Stimulated activated CD8-positive, alpha-beta memory T cell treated with anti-CD3 and anti-CD28 coated beads, Interleukin-2, amount 100 ng/mL, for 48 hours (primary cell): Measurements from ENCODE around the gene OSBPL2.

Experiments used
- DNase-seq, 2 donors: peaks; one replicate each; pipeline ENCODE4 v3.0.0-alpha.2; 2020; ENCODE audit warnings: low read depth in 2 of 2

Gene OSBPL2

DNA sequence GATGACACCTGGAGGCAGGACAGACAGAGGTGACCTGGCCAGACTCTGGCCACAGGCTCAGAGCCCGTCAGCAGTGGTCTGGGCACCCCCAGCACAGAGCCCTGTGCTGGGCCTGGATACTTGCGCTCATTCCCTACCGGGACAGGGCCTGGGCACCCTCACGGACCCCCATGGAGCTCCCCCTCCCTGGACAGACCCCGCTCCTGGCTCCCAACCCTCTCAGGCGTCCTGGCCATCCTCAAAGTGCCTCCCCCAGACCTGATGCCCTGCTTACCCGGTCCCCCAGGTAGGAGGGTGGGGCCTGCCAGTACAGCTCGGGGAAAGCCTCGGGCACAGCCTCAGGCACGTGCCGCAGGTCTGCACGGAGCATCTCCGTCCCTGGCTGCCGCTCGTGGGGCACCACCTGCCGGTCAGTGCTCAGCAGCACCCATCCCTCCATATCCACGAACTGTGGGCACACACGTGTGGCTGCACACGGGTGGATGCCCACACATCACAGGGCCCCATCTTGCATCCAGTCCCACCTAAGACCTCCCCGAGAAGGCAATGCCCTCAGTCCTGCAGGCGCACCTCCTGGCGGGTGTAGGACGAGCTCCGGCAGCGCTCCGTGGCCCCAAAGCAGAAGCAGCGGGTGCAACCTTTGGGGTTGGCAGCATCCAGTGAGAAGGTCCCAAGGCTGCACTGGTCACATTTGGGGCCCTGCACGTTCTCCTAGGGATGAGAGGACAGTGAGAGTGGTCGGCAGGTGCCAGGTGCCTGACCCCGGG, 88.8 kb downstream of the OSBPL2 start:
- DNase-seq = no peak

DNA sequence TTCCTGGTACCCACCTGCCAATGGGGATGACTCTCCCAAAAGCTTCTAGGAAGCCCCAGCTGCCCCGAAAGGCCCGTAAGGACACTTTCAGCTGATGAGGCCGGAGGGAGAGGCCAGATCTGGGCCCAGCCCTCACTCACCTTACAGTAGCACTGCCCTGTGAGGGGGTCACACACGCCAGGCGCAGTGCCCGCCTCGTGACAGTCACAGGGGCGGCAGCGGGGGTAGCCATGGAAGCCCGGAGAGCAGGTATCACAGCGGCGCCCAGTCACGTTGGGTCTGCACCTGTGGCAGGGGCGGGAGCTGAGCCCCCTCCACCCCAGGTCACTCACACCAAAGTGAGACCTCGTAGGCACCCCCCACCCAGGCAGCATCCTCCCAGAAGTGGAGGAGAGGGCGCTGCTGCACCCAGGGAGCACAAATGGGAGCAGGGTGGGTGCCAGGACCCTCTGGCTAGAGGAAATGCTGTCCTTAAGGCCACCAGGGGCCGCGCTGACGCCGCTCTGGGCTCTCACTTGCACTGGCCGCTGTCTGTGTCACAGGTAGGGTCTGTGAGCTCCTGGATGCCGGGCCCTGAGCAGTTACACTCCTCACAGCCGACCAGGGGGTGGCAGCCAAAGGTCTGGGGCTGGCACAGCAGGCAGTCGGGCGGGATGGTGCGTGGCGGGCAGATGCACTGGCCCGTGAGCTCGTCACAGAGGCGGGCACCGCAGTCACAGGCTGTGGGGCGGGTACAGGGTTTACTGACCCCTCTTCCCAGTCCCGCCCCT, 89.6 kb downstream of the OSBPL2 start:
- DNase-seq = no peak

DNA sequence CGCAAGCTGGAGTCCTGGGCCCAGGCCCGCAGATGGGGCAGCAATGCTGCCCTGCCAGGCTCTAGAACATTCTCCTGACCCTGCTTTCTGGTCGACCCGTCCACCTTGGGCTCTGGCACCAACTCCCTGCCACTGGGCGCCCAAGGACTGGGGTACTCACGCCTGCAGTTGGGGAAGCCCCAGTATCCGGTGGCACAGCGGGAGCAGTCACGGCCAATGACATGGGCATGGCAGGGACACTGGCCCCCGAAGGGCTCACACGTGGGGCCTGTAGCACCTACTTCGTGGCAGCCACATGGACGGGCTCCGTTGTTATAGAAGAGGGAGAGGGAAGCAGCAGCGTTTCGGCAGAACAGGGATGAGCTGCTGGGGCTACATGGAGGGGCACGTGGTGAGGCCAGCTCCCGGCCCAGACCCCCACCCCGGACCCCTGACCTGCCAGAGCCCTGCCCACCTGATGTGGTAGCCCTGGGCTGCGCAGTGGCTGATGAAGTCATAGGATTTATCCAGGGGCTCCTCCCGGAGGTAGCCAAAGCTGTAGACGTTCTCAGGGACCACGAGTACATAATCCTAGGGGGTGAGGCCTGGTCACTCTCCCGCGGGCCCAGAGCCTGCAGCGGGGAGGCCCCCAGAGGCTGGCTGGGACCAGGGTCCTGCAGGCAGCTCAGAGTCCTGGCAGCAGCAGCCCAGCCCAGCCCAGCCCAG, 90.5 kb downstream of the OSBPL2 start:
- DNase-seq = no peak

DNA sequence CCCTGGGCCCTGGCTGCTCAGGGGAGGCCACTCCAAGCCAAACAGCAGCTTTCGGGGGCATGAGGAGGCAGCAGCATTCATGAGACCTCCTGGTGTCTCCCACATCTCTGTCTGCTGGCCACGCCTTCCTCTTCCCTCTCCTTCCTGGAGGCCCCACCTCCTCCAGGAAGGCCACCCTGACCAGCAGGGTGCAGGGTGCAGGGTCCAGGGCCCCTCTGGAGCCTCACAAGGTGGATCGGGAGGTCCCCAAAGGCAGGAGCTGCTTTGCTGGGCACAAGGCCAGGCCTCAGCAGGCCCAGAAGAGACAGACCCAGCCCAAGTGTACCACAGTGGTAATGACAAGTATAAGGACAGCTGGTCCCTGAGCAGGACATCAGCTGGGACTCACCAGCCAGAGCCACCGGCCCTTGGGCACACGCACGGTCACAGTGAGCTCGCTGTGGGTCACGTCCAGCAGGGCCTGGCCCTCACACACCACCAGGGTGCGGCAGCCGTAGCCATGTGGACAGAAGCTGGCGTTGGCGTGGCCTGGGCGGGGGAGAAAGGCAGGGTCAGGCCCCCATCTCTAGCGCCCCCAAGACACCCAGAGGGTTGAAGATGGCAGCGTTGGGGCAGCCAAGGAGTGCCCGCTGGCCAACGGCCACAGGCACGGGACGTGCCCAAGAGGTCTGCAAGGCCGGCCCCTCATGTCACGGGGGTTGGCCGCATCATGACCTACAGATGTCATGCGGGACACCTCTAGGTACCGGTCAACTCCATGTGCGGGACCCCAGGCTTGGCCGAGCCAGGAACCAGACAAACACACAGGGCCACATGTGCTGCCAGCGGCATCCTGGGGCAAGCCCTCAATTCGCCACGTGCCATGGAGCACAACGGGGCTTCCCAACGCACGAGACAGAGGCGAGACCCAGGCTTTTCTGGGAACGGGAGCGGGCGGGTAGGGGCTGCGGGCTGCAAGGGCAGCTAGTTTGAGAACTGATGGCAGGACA, 91.4 kb downstream of the OSBPL2 start:
- no peak for DNase-seq

DNA sequence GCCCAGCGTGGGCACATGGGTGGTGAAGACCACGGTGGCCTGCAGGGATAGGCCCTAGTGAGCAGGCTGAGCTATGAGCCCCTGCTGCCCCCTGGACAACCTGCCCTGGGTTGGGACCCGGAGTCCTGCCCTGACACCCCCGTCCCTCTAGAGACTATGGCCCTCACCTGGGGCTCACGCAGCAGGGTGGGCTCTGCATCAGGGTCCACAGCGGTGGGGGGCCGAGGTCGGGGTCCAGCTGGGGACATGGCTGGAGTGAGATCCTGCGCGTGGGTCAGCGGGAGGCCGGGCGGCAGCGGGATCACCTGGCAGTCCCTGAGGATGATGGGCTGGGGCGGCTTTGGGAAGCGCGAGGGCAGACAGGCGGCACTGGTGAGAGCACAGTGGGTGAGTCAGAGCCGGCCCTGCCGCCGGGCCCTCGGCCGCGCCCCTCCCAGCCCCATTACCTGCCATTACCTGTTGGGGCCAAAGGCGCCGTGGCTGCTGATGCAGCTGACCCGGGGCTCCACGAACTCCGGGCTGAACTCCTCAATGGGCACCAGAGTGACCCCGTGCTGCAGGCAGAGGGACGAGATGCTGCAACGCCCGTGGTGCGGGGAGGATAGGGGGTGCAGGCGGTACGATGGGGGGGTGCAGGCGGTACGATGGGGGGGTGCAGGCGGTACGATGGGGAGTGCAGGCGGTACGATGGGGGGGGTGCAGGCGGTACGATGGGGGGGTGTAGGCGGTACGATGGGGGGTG, 92.4 kb downstream of the OSBPL2 start:
- no peak for DNase-seq

DNA sequence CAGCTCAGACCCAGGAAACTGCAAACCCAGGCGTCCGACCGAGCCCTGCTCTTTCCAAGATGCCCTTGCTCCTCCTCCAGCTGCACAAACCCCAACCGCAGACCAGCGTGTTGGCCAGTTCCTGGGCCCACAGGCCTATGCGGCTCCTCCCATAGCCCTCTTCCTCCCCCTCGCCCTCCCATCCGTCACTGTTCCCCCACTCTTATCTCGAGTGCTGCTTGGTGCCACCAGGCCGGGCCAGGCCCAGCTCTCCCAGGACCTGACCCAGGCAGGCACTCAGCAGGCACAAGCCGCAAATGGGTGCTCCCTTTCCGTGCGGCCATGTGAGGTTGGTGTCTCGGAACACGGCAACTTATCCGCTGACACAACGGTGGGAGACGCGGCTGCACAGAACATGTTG, 93.0 kb downstream of the OSBPL2 start:
- DNase-seq = no peak

DNA sequence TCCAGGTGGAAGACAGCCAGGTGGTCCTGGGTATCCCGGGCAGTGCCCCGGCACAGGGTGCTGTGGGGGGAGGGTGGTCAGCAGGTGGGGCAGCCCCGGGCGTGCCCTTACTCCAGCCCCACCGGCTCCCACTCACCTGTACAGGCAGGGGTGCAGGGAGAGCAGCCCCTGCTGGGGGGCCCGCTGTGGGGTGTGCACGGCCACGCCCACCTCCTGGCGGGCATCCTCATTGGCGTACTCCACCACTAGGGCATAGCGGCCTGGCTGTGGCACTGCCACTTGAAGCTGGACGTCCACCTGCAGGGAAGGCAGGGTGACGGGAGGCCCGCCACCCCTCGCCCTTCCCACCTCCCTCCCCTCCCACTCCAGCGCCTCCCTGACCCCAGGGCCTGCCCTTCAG, 94.1 kb downstream of the OSBPL2 start:
- DNase-seq = no peak

DNA sequence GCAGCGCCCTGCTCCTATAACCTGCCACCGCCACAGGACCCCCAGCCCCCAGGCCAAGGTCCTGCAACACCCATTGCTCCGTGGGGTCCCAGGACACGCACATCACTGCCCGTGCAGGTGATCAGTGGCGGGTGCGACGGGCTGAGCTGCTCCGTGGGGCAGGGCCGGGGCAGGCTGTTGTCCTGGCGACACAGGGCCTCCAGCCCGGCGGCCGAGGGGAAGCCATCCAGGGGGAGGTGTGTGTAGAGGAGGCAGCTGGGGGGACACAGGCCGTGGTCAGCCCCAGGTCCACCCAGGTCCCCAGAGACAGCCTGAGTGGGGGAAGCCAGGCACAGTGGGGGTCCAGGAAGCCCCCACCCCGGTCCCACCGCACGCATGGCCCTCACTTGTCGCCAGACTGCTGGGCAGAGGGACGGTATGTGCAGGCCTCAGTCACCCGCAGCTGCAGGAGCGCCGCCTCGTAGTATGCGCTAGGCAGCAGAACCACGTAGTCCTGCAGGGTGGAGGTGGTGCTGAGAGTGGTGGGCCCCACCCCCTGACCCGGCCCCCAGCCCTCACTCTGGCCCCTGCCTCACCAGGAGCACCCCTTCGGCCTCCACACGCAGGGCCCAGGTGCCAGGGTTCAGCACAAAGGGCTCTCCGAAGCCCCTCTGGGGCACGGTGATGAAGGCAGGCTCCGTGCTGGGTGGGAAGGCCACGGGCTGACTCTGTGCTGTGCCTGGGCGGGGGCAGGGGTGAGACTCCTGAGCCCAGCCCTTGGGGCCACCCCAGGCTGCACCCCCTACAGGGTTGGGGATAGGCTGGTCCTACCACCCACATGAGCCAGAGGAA, 94.9 kb downstream of the OSBPL2 start:
- no peak for DNase-seq

DNA sequence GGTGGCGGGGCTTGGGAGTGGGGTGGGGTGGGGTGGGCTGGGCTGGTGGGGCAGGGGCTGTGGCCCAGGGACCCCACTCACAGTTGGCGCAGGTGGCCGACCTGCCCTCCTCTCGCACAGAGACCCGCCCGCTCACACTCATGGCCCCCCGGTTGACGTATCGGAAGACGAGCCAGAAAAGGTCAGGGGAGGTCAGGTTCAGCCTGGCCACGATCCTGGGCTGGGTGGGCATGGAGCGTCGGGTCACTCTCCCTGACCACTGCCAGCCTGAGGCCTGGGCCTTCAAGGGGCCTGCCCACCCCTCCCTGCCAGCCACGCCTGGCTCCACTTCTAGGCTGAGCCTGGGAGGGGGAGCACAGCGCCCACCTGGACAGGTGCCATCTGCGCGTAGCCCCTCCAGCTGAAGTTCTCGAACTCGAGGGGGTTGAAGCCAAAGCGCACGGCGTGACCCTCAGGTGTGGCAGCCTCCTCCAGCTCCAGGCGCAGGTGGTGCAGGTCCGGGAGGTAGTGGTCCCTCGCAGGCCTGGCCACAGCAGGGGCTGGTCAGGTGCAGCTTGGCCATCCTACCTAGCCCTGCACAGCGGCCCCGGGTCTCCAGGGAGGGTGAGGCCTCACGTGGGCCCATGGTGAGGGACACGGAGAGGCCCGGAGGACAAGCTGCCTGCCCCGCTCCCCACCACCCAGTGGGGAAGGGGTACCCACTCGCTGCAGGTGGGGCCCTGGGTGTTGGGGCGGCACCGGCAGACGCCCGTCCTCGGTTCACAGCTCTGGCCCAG, 95.7 kb downstream of the OSBPL2 start:
- DNase-seq = no peak

DNA sequence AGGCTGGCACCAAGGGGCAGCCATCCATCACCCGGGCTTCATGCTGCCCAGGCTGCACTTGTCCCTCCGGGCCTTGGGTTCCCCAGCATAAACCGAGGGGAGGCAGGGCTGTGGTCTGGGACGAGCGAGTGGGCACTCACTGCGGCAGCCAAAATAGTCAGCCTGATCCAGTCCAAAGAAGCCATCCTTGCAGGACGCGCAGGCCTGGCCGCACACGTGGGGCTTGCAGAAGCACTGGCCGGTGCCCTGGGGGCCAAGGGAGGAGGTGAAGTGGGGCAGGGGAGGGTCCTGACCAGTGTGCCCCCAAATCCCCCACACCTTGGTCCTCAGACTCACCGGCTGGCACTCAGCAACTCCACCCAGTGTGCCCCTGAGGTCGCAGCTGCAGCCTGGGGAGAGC, 96.6 kb downstream of the OSBPL2 start:
- no peak for DNase-seq

DNA sequence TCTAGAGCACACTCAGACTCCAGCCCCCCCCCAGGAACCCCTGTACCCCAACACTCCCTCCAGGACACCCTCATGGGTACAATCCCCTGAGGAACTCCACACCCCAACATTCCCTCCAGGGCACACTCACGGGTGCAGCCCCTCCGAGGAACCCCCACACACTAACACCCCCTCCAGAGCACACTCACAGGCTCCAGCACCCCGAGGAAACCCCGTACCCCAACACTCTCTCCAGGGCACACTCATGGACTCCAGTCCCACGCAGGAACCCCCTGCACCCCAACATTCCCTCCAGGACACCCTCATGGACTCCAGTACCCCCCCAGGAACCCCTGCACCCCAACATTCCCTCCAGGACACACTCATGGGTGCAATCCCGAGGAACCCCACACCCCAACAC, 97.2 kb downstream of the OSBPL2 start:
- no peak for DNase-seq

DNA sequence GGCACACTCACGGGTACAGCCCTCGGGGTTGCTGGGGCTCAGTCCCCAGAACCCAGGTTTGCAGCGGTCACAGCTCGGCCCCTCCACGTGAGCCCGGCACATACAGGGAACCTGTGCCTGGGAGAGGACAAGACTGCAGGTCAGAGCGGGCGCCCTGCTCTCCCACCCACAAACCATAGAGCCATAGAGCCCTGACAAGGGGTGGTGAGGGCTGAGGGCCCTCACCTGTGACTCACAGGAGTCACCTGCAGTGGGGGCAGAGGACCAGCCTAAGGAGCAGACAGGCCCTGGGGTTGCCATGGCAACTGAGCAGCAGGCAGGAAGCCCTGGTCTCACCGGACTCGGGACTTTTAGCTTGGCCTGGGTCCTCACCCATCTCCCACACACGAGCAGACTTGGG, 98.0 kb downstream of the OSBPL2 start:
- no peak for DNase-seq

DNA sequence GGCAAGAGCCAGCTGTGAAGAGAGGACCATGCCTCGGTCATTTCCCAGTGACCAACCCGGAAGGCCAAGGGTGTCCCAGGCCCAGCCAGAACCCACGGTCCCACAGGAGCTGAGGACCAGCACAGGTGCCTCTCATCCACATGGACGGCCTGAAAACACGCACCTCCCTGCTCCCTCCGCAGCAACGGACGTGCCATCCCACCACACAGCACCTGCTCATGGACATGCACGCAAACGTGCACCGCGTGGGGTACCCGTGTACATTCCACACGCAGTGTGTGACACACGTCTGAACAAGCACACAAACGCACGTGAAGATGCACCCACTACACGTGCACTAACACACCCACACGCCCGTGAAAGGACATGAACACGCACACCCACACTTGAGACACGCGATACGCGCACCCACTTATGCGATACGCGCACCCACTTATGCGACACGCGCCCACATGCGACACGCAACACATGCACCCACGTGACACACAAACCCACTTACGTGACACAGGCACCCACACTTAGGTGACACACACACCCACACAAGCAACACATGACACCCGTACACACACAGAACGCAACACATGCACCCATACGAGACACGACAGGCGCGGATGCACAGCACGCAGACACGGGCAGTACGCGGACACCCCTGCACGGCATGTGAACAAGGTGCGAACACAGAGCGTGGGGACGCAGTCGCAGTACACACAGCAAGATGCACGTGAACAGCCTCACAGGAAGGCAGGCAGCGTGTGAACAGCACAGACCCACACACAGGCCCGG, 98.6 kb downstream of the OSBPL2 start:
- DNase-seq = no peak

DNA sequence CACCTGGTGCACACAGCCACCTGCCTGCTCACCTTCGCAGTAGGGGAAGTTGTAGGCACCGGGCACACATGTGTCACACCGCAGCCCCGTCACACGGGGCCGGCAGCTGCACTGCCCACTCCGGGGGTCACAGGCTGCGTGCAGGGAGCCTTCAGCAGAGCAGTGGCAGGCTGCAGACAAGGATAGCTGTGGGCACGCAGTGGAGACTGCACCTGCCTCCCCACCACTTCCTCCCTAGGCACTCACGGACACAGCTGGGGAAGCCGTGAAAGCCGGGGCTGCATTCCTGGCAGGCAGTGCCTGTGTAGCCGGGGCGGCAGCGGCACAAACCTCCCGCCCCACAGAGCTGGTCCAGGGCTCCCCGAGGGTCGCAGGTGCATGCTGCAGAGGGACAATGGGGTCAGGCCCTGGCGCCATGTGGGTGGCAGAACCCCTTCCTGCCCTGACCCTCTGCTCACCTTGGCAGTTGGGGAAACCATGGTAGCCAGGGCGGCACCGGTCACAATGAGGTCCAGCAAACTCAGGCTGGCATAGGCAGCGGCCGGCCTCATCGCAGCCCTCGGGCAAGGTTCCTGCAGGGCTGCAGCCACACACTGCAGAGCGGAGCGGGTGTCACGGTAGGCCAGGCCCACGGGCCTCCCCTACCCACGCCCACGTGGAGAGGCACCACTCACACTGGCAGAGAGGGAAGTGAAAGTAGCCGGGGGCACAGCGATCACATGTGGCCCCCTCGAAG, 99.4 kb downstream of the OSBPL2 start:
- DNase-seq = no peak

DNA sequence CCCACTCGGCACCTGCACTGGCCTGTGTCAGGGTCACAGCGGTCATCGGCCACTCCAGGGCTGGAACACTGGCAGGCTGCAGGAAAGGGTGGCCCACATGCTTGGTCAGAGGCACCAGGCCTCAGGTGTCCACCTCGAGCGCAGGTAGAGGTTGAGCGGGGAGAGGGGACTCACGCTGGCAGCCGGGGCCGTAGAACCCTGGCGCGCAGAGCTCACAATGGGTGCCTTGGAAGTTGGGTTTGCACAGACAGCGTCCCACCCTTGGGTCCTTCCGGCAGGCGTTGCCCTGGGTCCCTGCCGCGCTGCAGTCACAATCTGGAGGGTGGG, 99.9 kb downstream of the OSBPL2 start:
- no peak for DNase-seq

DNA sequence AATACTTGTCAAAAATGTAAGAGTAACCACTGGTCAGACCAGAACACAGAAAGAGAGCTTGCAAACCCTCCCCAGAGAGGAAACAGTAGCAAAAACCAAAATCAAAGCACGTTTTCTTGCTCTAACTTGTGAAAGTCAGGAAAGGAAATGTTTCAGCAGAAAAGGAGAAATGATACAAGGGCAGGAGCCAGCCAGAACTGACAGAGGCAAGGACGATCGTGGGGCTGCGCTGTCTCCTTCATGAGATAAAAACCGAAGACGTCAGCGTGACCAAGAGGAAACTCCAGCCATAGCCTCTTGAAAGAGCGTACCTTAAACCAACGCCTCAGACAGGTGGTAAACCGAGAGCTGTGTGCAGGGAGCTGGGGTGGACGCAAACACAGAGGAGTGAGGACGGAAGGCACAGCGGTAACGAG, 101.3 kb downstream of the OSBPL2 start:
- no peak for DNase-seq

DNA sequence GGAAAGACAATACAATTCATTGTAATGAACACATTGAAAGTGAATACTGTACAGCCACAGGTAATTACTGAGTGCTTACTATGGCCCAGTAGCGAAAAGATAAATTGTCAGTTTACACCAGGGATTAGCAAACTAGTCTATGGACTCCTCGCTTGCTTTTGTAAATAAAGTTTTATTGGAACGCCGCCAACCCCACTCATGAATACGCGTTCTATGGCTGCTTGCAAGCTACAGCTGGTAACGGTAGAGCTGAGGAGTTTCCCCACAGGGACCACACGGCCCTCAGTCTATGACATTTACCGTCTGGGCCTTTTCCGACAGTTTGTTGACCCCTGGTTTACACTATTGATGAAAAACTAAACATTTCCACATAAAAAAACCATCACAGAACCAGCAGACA, 104.6 kb downstream of the OSBPL2 start:
- DNase-seq = no peak

DNA sequence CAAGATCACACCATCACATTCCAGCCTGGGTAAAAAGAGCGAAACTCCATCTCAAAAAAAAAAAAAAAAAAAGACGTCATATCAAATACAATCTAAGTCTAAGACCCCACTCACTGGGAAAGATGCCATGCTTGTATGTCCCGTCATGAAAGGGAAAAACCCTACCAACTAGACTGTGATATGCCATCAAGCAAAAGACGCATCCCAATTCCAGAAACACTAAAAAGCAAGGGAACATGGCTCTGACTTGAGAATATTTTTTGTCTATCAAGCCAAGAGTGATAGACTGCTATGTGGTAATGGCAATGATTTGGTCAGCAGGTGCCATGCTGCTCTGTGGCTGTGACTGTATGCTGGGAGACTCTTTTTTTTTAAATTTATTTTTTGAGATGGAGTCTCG, 105.8 kb downstream of the OSBPL2 start:
- DNase-seq = no peak
